ENCODE measurements around the gene PPHLN1.
"Not testable (repeated sequence)": the region's sequence is repeated elsewhere in the genome, so short reads cannot be mapped to it uniquely, and the experiment has no call there.

PPHLN1 gene

GRCh38 chr12:42380733-42381132 lies 54.8 kb downstream of the PPHLN1 start:
- DNase-seq: no peak

GRCh38 chr12:42382013-42382696 lies 56.2 kb downstream of the PPHLN1 start:
- DNase-seq: no peak

GRCh38 chr12:42385326-42385841 lies 59.4 kb downstream of the PPHLN1 start:
- DNase-seq: no peak

- no peak for DNase-seq
Observed at GRCh38 chr12:42386308-42386707, 60.3 kb downstream of the PPHLN1 start.

GRCh38 chr12:42388086-42388485 lies 62.1 kb downstream of the PPHLN1 start:
- DNase-seq: not testable (repeated sequence)

GRCh38 chr12:42394429-42394828 lies 68.5 kb downstream of the PPHLN1 start:
- no peak for DNase-seq

GRCh38 chr12:42396473-42397259 lies 70.7 kb downstream of the PPHLN1 start:
- no peak for DNase-seq

- no peak for DNase-seq
Observed at GRCh38 chr12:42402821-42403411, 76.9 kb downstream of the PPHLN1 start.

GRCh38 chr12:42407306-42407705 lies 81.3 kb downstream of the PPHLN1 start:
- no peak for DNase-seq

GRCh38 chr12:42409471-42409870 lies 83.5 kb downstream of the PPHLN1 start:
- DNase-seq: no peak

- DNase-seq: no peak
Observed at GRCh38 chr12:42410340-42410739, 84.4 kb downstream of the PPHLN1 start.

GRCh38 chr12:42420395-42420794 lies 94.4 kb downstream of the PPHLN1 start:
- DNase-seq: no peak

GRCh38 chr12:42421844-42422779 lies 96.1 kb downstream of the PPHLN1 start:
- no peak for DNase-seq

- DNase-seq: no peak
Observed at GRCh38 chr12:42422785-42423184, 96.8 kb downstream of the PPHLN1 start.

- DNase-seq: no peak
Observed at GRCh38 chr12:42426746-42427145, 100.8 kb downstream of the PPHLN1 start.

- no peak for DNase-seq
Observed at GRCh38 chr12:42428850-42429249, 102.9 kb downstream of the PPHLN1 start.

GRCh38 chr12:42432517-42433140 lies 106.7 kb downstream of the PPHLN1 start:
- no peak for DNase-seq

GRCh38 chr12:42440608-42441007 lies 114.6 kb downstream of the PPHLN1 start:
- DNase-seq: no peak

GRCh38 chr12:42442311-42442759 lies 116.4 kb downstream of the PPHLN1 start:
- DNase-seq: no peak

- no peak for DNase-seq
Observed at GRCh38 chr12:42442888-42443287, 116.9 kb downstream of the PPHLN1 start.

- DNase-seq: no peak
Observed at GRCh38 chr12:42444192-42444943, 118.4 kb downstream of the PPHLN1 start.

Measured in left hindlimb (tissue), 1 donor.